Stimulated activated CD4-positive, alpha-beta T cell treated with anti-CD3 and anti-CD28 coated beads, TNF-alpha, amount 100 ng/mL, for 1 hour (primary cell): ENCODE measurements around the gene KRTAP5-1.

Source experiments
- DNase-seq, 3 donors: peaks; one replicate each; pipeline ENCODE4 v3.0.0-alpha.2; 2020; ENCODE audit warnings: low read depth in 3 of 3, low spot score in 1 of 3

KRTAP5-1 gene

DNA sequence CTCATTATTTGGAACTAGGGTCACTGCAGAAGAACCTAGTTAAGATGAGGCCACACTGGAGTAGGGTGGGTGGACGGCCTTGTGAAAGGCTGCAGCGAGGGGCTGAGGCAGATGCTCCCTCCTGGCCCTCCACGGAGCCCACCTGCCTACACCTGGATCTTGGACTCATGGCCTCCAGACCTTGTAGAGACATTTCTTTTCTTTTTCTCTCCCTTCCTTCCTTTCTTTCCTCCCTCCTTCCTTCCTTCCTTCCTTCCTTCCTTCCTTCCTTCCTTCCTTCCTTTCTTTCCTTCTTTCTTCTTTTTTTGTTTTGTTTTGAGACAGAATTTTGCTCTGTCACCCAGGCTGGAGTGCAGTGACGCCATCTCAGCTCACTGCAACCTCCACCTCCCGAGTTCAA lies 39.7 kb downstream of the KRTAP5-1 start:
- no peak for DNase-seq

DNA sequence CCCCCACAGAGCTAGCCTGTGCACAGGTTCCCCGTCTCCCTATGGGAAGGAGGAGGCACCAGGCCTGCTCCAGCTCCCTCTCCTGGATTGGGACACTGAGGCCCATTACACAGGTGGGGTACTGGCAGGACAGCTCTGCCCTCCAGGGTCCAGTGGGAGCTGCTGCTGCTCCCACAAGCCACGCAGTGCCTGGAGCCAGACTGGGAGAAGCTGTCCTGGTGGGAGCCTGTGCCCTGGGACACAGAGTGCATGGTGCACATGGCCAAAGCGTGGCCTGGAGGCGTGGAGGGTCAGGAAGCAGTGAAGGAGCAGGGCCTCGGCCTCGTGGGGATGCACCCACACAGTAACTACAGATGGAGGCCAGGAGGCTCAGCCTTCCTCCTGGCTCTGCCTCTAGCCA lies 40.5 kb downstream of the KRTAP5-1 start:
- no peak for DNase-seq

GRCh38 chr11:1543606-1544263 lies 41.3 kb downstream of the KRTAP5-1 start:
- DNase-seq = no peak

DNA sequence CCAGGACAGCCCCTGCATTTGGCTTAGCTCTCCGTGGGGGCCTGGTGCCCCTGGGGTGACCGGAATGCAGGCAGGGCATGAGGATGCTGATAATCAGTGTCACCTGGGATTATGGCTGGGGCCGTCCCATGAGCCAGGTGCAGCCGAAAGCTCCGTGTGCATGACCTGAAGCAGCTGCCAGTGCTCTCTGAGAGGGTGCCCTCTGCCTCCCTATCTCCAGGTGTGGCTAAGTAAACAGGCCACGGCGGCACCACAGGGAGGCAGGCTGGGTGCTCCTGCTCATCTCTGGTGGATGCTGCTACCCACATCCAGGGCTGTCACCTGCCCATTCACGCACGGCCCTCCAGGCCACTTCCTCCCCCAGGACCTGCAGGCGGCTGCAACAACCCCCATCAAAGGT lies 42.8 kb downstream of the KRTAP5-1 start:
- no peak for DNase-seq

DNA sequence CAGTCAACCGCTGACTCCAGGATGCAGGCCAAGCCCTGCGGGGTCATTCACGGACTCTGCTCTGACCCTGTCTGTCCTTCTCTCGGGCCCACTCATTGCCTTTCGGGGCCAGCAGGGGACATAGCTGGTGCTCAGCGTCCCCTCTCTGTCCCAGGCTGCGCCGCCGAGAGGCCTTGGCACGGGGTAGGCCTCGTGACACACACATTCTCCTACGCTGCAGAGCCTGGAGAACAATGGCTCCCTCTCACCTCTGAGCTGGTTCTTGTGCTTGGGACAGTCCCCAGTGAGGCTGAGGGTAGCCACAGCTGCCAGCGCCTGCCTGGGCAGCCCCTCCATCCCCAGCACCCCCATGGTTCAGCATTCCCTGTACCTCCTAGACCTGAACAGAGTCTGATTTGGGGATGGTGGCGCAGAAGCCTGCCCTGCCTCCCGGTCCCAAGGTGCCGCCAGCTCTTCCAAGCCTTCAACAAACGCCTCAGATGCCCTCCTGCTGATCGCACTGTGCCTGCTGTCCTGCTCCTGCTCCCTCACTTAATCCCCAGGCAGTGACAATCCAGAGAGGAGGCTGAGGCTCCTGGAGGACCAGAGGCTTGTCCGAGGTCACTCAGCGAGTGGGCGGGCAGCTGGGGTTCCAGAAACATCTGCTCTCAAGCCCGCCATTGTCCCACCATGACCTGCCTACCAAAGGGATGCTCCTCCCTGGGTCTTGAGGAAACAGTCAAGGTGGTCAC lies 43.4 kb downstream of the KRTAP5-1 start:
- DNase-seq = no peak

- DNase-seq = no peak
Measured at GRCh38 chr11:1540074-1540473, 45.0 kb downstream of the KRTAP5-1 start.

GRCh38 chr11:1538153-1538552 lies 46.9 kb downstream of the KRTAP5-1 start:
- DNase-seq = no peak

- DNase-seq = no peak
Measured at GRCh38 chr11:1536065-1536843, 48.8 kb downstream of the KRTAP5-1 start.

GRCh38 chr11:1534682-1535081 lies 50.4 kb downstream of the KRTAP5-1 start:
- no peak for DNase-seq
